ENCODE measurements around the gene KCTD16.

The KCTD16 gene

DNA sequence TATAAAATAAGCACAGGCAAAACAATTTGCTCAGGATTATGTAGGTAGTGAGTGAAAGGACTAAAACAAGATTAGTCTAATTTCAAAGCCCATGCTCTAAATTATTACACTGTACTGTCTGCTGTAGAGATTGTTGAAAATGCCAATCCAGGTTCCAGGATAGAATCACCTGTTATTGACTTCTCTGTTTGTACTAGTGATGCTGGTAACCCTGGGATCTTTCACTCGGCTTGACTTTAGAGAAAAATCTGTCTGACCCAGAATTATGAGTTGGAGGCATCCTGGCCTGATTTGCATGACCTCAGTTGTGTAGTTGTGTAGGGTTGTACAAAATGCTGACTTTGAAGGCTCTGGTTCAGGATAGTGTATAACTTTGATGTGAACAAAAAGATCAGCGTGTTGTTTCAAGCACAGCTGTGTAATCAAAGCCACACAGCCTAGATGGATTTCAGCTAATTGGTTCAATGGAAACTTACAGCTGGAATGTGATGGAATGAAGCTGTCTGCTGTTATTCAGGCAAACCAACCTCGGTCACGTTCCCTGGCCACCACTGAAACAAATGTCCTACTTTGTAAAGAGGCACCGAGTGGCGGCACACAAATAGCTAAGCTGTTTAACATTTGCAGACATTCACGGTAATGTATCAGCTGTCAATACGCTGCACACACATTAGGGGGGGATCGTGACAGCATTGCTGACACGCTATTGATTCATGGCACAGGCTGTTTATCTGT is 340.3 kb downstream of the KCTD16 start:
- ATAC-seq, result no peak
- TF ChIP-seq CSDC2 (CRISPR knock-in tag; IDR thresholded peaks at IDR 0.05) (no peak), OSR1 (CRISPR knock-in tag; IDR thresholded peaks at IDR 0.05) (no peak), TCF4 (CRISPR knock-in tag; IDR thresholded peaks at IDR 0.05; ENCODE audit: borderline replicate concordance) (no peak), PPARA (CRISPR knock-in tag; IDR thresholded peaks at IDR 0.05; ENCODE audit: borderline replicate concordance) (no peak), GLIS3 (CRISPR knock-in tag; IDR thresholded peaks at IDR 0.05) (no peak), RARB (CRISPR knock-in tag; IDR thresholded peaks at IDR 0.05) (no peak), ZNF8 (CRISPR knock-in tag; IDR thresholded peaks at IDR 0.05) (no peak), ZFP3 (CRISPR knock-in tag; IDR thresholded peaks at IDR 0.05) (no peak), ZNF70 (CRISPR knock-in tag; IDR thresholded peaks at IDR 0.05) (no peak), BACH2 (CRISPR knock-in tag; IDR thresholded peaks at IDR 0.05; ENCODE audit: borderline replicate concordance) (no peak), ZC3H10 (CRISPR knock-in tag; IDR thresholded peaks at IDR 0.05) (no peak)
- TF ChIP-seq, protein P1, sequence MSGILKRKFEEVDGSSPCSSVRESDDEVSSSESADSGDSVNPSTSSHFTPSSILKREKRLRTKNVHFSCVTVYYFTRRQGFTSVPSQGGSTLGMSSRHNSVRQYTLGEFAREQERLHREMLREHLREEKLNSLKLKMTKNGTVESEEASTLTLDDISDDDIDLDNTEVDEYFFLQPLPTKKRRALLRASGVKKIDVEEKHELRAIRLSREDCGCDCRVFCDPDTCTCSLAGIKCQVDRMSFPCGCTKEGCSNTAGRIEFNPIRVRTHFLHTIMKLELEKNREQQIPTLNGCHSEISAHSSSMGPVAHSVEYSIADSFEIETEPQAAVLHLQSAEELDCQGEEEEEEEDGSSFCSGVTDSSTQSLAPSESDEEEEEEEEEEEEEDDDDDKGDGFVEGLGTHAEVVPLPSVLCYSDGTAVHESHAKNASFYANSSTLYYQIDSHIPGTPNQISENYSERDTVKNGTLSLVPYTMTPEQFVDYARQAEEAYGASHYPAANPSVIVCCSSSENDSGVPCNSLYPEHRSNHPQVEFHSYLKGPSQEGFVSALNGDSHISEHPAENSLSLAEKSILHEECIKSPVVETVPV (CRISPR knock-in tag; IDR thresholded peaks at IDR 0.05), result no peak
- TF ChIP-seq, protein P2, sequence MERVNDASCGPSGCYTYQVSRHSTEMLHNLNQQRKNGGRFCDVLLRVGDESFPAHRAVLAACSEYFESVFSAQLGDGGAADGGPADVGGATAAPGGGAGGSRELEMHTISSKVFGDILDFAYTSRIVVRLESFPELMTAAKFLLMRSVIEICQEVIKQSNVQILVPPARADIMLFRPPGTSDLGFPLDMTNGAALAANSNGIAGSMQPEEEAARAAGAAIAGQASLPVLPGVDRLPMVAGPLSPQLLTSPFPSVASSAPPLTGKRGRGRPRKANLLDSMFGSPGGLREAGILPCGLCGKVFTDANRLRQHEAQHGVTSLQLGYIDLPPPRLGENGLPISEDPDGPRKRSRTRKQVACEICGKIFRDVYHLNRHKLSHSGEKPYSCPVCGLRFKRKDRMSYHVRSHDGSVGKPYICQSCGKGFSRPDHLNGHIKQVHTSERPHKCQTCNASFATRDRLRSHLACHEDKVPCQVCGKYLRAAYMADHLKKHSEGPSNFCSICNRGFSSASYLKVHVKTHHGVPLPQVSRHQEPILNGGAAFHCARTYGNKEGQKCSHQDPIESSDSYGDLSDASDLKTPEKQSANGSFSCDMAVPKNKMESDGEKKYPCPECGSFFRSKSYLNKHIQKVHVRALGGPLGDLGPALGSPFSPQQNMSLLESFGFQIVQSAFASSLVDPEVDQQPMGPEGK (CRISPR knock-in tag; IDR thresholded peaks at IDR 0.05; ENCODE audit: borderline replicate concordance), result no peak
- TF ChIP-seq, protein P3, sequence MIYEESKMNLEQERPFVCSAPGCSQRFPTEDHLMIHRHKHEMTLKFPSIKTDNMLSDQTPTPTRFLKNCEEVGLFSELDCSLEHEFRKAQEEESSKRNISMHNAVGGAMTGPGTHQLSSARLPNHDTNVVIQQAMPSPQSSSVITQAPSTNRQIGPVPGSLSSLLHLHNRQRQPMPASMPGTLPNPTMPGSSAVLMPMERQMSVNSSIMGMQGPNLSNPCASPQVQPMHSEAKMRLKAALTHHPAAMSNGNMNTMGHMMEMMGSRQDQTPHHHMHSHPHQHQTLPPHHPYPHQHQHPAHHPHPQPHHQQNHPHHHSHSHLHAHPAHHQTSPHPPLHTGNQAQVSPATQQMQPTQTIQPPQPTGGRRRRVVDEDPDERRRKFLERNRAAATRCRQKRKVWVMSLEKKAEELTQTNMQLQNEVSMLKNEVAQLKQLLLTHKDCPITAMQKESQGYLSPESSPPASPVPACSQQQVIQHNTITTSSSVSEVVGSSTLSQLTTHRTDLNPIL (CRISPR knock-in tag; IDR thresholded peaks at IDR 0.05; ENCODE audit: low read depth), result no peak
- TF ChIP-seq, protein P4, sequence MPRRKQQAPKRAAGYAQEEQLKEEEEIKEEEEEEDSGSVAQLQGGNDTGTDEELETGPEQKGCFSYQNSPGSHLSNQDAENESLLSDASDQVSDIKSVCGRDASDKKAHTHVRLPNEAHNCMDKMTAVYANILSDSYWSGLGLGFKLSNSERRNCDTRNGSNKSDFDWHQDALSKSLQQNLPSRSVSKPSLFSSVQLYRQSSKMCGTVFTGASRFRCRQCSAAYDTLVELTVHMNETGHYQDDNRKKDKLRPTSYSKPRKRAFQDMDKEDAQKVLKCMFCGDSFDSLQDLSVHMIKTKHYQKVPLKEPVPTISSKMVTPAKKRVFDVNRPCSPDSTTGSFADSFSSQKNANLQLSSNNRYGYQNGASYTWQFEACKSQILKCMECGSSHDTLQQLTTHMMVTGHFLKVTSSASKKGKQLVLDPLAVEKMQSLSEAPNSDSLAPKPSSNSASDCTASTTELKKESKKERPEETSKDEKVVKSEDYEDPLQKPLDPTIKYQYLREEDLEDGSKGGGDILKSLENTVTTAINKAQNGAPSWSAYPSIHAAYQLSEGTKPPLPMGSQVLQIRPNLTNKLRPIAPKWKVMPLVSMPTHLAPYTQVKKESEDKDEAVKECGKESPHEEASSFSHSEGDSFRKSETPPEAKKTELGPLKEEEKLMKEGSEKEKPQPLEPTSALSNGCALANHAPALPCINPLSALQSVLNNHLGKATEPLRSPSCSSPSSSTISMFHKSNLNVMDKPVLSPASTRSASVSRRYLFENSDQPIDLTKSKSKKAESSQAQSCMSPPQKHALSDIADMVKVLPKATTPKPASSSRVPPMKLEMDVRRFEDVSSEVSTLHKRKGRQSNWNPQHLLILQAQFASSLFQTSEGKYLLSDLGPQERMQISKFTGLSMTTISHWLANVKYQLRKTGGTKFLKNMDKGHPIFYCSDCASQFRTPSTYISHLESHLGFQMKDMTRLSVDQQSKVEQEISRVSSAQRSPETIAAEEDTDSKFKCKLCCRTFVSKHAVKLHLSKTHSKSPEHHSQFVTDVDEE (CRISPR knock-in tag; IDR thresholded peaks at IDR 0.05), result no peak

DNA sequence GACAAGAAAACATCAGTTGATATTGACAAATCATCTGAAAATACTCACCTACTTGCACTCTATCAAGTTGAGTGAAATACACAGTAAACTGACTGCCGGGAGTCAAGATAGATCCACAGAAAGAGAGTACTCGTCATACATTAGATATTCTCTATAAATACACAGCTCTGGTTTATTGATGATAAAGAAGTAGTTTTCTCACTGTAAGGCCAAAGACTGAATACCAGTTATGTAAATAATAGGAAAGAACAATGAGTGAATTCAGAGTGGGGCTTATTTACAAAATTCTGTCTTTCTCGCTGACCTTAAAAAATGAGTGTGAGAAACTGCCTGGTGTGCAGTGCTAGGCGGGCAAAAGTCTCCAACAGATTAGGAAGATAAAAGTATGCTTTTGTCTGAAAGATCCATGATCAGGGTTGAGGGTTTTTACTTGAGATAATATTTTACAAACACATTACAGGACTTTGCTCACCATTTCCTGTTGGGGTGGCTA is 341.0 kb downstream of the KCTD16 start:
- no peak for ATAC-seq
- no peak for TF ChIP-seq GLIS3 (CRISPR knock-in tag; IDR thresholded peaks at IDR 0.05)
- TF ChIP-seq, protein P5, sequence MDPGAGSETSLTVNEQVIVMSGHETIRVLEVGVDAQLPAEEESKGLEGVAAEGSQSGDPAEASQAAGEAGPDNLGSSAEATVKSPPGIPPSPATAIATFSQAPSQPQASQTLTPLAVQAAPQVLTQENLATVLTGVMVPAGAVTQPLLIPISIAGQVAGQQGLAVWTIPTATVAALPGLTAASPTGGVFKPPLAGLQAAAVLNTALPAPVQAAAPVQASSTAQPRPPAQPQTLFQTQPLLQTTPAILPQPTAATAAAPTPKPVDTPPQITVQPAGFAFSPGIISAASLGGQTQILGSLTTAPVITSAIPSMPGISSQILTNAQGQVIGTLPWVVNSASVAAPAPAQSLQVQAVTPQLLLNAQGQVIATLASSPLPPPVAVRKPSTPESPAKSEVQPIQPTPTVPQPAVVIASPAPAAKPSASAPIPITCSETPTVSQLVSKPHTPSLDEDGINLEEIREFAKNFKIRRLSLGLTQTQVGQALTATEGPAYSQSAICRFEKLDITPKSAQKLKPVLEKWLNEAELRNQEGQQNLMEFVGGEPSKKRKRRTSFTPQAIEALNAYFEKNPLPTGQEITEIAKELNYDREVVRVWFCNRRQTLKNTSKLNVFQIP (CRISPR knock-in tag; IDR thresholded peaks at IDR 0.05; ENCODE audit: borderline replicate concordance, low read depth), result no peak
- TF ChIP-seq, protein P3 (CRISPR knock-in tag; IDR thresholded peaks at IDR 0.05; ENCODE audit: low read depth), result no peak
- TF ChIP-seq ESRRG (CRISPR knock-in tag; IDR thresholded peaks at IDR 0.05), result no peak
- TF ChIP-seq PPARA (CRISPR knock-in tag; IDR thresholded peaks at IDR 0.05; ENCODE audit: borderline replicate concordance), result no peak
- TF ChIP-seq RARB (CRISPR knock-in tag; IDR thresholded peaks at IDR 0.05), result no peak
- no peak for TF ChIP-seq ARNTL (CRISPR knock-in tag; IDR thresholded peaks at IDR 0.05; ENCODE audit: borderline replicate concordance, low read depth)
- TF ChIP-seq BACH2 (CRISPR knock-in tag; IDR thresholded peaks at IDR 0.05; ENCODE audit: borderline replicate concordance), result no peak
- no peak for TF ChIP-seq CSDC2 (CRISPR knock-in tag; IDR thresholded peaks at IDR 0.05)
- TF ChIP-seq TOX (CRISPR knock-in tag; IDR thresholded peaks at IDR 0.05; ENCODE audit: borderline replicate concordance), result no peak
- no peak for TF ChIP-seq ZFP3 (CRISPR knock-in tag; IDR thresholded peaks at IDR 0.05)
- no peak for TF ChIP-seq ZNF70 (CRISPR knock-in tag; IDR thresholded peaks at IDR 0.05)
- TF ChIP-seq, protein P4 (CRISPR knock-in tag; IDR thresholded peaks at IDR 0.05), result no peak
- TF ChIP-seq ZFP30 (CRISPR knock-in tag; IDR thresholded peaks at IDR 0.05), result no peak
